Spleen (tissue), 11 donors: Measurements from ENCODE around the gene PERM1. TPM values are rescaled to one million over a fixed set of nuclear protein-coding genes. Genes with fewer than 3 reads are reported as not detected.
A peak's percentile ranks its signal among the peaks of the same experiment; 100 is the strongest.

Experiments
- DNase-seq: peaks from one replicate; pipeline ENCODE4 v3.0.0-alpha.2; 2020
- H3K27ac ChIP-seq, 8 donors: fragments of 200-600 bp; sonication (generic) in 7 of 8; 1 replicate in 4 of 8; 2 replicates in 4 of 8; pipeline versions ENCODE4 v1.5.0 to v1.8.0; 2016 to 2021; ENCODE audit warnings: inconsistent platforms in 4 of 8, mild to moderate bottlenecking in 4 of 8, moderate library complexity in 1 of 8
- H3K27me3 ChIP-seq, 7 donors: fragments of 200-600 bp; sonication (generic) in 6 of 7; replicated peaks in 1 of 7; 1 replicate in 4 of 7; 2 replicates in 3 of 7; pipeline versions ENCODE4 v1.5.0 to v1.8.0; 2016 to 2021; ENCODE audit warnings: inconsistent platforms in 3 of 7, mild to moderate bottlenecking in 1 of 7
- H3K36me3 ChIP-seq, 6 donors: fragments of 200-600 bp; sonication (generic) in 5 of 6; 1 replicate in 4 of 6; 2 replicates in 2 of 6; pipeline versions ENCODE4 v1.5.0 to v1.8.0; 2016 to 2021; ENCODE audit warnings: inconsistent platforms in 2 of 6
- H3K4me1 ChIP-seq, 6 donors: fragments of 200-600 bp; sonication (generic) in 5 of 6; 1 replicate in 3 of 6; 2 replicates in 3 of 6; pipeline versions ENCODE4 v1.5.0 to v1.8.0; 2016 to 2021; ENCODE audit warnings: inconsistent platforms in 3 of 6
- H3K4me3 ChIP-seq, 8 donors: fragments of 200-600 bp; sonication (generic) in 7 of 8; 1 replicate in 4 of 8; 2 replicates in 4 of 8; pipeline versions ENCODE4 v1.5.0 to v1.8.0; 2016 to 2021; ENCODE audit warnings: inconsistent platforms in 4 of 8, mild to moderate bottlenecking in 4 of 8, moderate library complexity in 2 of 8
- H3K9me3 ChIP-seq, 8 donors: fragments of 200-600 bp; sonication (generic) in 7 of 8; 1 replicate in 4 of 8; 2 replicates in 4 of 8; pipeline versions ENCODE4 v1.5.0 to v1.8.0; 2016 to 2021; ENCODE audit warnings: inconsistent platforms in 4 of 8
- CTCF ChIP-seq, 11 experiments: fragments of 200-600 bp in 7 of 11; fragments of 450-650 bp in 4 of 11; sonication (generic) in 4 of 11; IDR thresholded peaks in 8 of 11; conservative IDR thresholded peaks in 3 of 11; 1 replicate in 7 of 11; 2 replicates in 4 of 11; pipeline versions ENCODE4 v1.4.0 to v1.8.0; 2016 to 2021; ENCODE audit warnings: antibody characterized with exemption in 11 of 11, inconsistent platforms in 4 of 11, mild to moderate bottlenecking in 1 of 11
- POLR2A ChIP-seq, 3 donors: fragments of 450-650 bp; IDR thresholded peaks; one replicate each; pipeline ENCODE4 v1.5.1; 2017; ENCODE audit warnings: antibody characterized with exemption in 3 of 3, mild to moderate bottlenecking in 1 of 3
- POLR2AphosphoS5 ChIP-seq, 3 donors: sonication (generic); formaldehyde crosslinking; IDR thresholded peaks; one replicate each; pipeline ENCODE4 v1.5.1; 2017; ENCODE audit warnings: antibody characterized with exemption in 3 of 3
- WGBS, 5 donors: extraction: QIAGEN DNeasy Blood & Tissue Kit in 3 of 5; methylation state at CpG; one replicate each; pipeline versions ENCODE4 v1.1.5 to v1.1.7; 2013 to 2018; 5-methylcytosine and 5-hydroxymethylcytosine counted together
- intact Hi-C: fragments of 100-400 bp; cut with DNase I; formaldehyde crosslinking; loops from one replicate; pipeline ENCODE4 v1.15.0; 2023; ENCODE audit warnings: low total_unique reads
- polyA plus RNA-seq, 3 donors: library from polyadenylated mRNA; stranded (reverse); fragments of 200-250 nt; gene quantifications; one replicate each; pipeline ENCODE4 v1.2.1, GENCODE V29; 2013
- total RNA-seq, 7 donors: library from RNA; depleted of rRNA in 3 of 7; stranded (reverse); fragments of >200 nt in 3 of 7; fragmentation: NEBNext Ultra II Directional in 4 of 7; extraction: Animal tissue kit (Norgen Biotek cat#: 25700) in 4 of 7; gene quantifications; one replicate each; pipeline versions ENCODE4 v1.1.0 to v1.2.1, GENCODE V29; 2016 to 2021
- donor health status: healthy with polysubstance abuse.
- donor health status: DM: no; HTN: no; CAD: no; lungs with moderate emphysema.
- donor health status: DM: no; HTN: no; CAD: no.
- donor health status: Bipolar disorder and iron deficiency.
- donor health status: healthy.
- donor health status: DM: no; HTN: no; CAD: no.
- donor health status: DM: yes; HTN: yes; CAD: no.

The PERM1 gene
- total and polyA plus RNA-seq, 10 donors, result 0.20 to 0.85 (median 0.50) TPM; not detected in 4

- Histone ChIP-seq H3K36me3 (no peaks in the 10 kb centered on the region), H3K4me1 (peaks cover 0 to 52% (median 33%) of the 10 kb centered on the region in 6 donors), H3K4me3 (no peak overlapping the region), H3K9me3 (no peaks in the 10 kb centered on the region), H3K27ac (no peak overlapping the region), H3K27me3 (peaks cover 0 to 69% (median 46%) of the 10 kb centered on the region in 7 donors)
- DNase-seq, result no peak
- intact Hi-C loops, result no loop called here
- no peak for TF ChIP-seq CTCF (IDR thresholded peaks at IDR 0.05 in 8 of 11, conservative IDR thresholded peaks at IDR 0.05 in 3 of 11)
- TF ChIP-seq POLR2AphosphoS5 (IDR thresholded peaks at IDR 0.05), result peak in 2 of 3 donors; percentile 16 to 26
- WGBS, 5 donors, result 6 to 16% (median 13%) methylated on average over 14 to 21 of the region's 21 CpGs
These were observed 23.1 kb upstream of the PERM1 start for GRCh38 chr1:1004780-1005697.

- 27 to 55% (median 47%) methylated on average over 4 to 7 of the region's 7 CpGs for WGBS, 5 donors
- Histone ChIP-seq H3K36me3 (no peaks in the 10 kb centered on the region), H3K27ac (no peak overlapping the region), H3K27me3 (peaks cover 0 to 75% (median 52%) of the 10 kb centered on the region in 7 donors), H3K4me1 (peaks cover 3 to 56% (median 39%) of the 10 kb centered on the region in 6 donors), H3K4me3 (no peak overlapping the region), H3K9me3 (no peaks in the 10 kb centered on the region)
- no peak for DNase-seq
- TF ChIP-seq POLR2AphosphoS5 (IDR thresholded peaks at IDR 0.05) (no peak), POLR2A (IDR thresholded peaks at IDR 0.05) (no peak), CTCF (IDR thresholded peaks at IDR 0.05 in 8 of 11, conservative IDR thresholded peaks at IDR 0.05 in 3 of 11) (no peak)
- intact Hi-C loops, result no loop called here
These were observed 22.5 kb upstream of the PERM1 start for GRCh38 chr1:1004420-1004779.

- intact Hi-C loops, result no loop called here
- peak; percentile 70 for DNase-seq
- Histone ChIP-seq H3K4me1 (peaks cover 5 to 61% (median 45%) of the 10 kb centered on the region in 6 donors), H3K27me3 (peaks cover 0 to 81% (median 58%) of the 10 kb centered on the region in 7 donors), H3K4me3 (no peak overlapping the region), H3K9me3 (no peaks in the 10 kb centered on the region), H3K36me3 (no peaks in the 10 kb centered on the region), H3K27ac (no peak overlapping the region)
- 74 to 86% (median 81%) methylated on average over 14 to 22 of the region's 22 CpGs for WGBS, 5 donors
- TF ChIP-seq CTCF (IDR thresholded peaks at IDR 0.05 in 8 of 11, conservative IDR thresholded peaks at IDR 0.05 in 3 of 11), result no peak
- no peak for TF ChIP-seq POLR2A (IDR thresholded peaks at IDR 0.05)
- TF ChIP-seq POLR2AphosphoS5 (IDR thresholded peaks at IDR 0.05), result no peak
These were observed 21.9 kb upstream of the PERM1 start for GRCh38 chr1:1003618-1004419.
